Occipital lobe (tissue), 2 donors: Measurements from ENCODE around the gene CCDC102A. TPM values are rescaled to one million over a fixed set of nuclear protein-coding genes. Genes with fewer than 3 reads are reported as not detected.
"Not testable (repeated sequence)": the region's sequence is repeated elsewhere in the genome, so short reads cannot be mapped to it uniquely, and the experiment has no call there.

Source experiments
- DNase-seq: peaks from one replicate; lab custom pipeline; 2025; lab: John Stamatoyannopoulos, UW
- total RNA-seq: library from RNA; depleted of rRNA; stranded (reverse); fragments of >200 nt; gene quantifications from one replicate; pipeline ENCODE4 v1.2.3, GENCODE V29; 2014

Gene CCDC102A
- total RNA-seq = 1.7 TPM

DNA sequence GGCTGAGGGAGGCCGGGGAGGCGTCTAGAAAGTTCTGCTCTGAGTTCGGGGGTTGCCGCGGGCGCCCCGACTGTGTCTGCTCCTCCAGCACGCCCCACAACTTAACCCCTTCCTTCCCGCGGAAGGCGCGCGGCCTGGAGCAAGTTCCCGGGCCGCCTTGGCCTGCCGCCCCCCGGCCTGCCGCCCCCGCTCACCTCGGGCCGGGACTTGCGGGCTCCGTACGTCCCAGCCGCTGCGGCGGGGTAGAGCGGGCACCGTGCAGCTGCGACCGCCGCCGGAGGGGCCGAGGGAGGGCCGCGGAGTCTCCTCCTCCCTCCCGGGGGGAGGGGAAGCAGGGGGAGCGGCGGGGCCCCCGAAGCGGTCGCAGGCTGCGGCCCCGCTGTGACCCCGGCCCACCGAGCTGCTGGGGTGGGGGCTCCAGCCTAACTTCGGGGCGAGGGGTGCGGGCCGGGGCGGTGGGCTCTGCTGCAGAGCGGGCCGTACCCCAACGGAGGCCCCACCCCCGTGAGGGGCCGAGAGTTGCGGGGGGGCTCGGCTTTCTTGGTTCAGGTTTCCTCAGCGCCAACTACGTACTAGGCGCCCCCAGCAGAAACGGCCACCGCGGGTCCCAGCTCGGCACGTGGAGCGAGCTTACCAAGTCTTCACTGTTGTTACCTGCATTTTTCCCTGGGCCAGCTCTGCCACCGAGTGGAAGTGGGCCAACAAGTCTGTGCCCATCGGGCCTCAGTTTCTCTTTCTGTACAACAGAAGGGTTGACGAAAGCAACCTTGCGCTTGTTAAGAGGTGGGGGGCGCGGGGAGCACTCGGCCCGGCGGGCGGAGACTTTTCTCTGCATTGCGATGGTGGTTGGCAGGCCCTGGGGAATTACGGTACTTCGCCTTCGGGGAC, at the start of gene CCDC102A:
Gene CCDC102A (minus strand): TSS at position 266 of the 888 bp plus-strand sequence. CDS start 7,394 bp downstream, outside the sequence.
- no peak for DNase-seq

DNA sequence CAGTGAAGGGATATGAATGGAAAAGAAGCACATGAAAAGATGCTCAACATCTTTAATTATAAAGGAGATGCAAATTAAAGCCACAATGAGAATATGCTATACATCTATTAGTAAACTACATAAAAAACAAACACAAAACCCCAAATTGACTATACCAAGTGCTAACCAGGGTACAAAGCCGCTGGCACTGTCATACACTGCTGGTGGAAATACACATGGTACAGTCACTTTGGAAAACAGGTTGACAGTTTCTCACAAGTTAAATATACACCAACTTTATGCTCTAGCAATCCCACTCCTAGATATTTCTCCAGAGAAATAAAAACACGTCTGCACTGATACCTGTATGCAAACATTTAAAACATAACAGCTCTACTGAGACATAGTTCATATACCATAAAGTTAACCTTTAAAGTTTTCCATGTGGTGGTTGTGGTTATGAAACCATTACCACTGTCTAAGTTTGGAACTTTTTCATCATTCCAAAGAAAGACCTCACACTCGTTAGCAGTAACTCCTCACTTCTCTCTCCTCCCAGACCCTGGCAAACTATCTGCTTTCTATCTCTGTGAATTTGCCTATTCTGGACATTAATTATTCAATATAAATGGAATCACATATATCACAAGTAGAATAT, 48.8 kb upstream of the CCDC102A start:
- no peak for DNase-seq

DNA sequence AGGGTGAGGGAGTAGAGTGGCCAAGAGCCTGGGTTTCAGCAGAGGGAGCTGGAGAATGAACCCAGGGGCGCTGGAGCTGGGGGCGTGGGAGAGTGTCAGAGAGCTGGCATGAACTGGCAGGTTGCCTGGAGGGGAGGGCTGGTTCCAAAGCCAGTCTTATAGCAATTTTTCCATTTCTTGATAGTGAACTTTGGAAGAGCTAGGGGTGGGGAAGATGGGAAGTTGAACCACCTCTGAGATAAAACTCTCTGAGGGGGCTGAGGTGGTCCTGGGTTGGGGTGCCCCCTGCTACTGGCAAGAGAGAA, 42.9 kb upstream of the CCDC102A start:
- no peak for DNase-seq

DNA sequence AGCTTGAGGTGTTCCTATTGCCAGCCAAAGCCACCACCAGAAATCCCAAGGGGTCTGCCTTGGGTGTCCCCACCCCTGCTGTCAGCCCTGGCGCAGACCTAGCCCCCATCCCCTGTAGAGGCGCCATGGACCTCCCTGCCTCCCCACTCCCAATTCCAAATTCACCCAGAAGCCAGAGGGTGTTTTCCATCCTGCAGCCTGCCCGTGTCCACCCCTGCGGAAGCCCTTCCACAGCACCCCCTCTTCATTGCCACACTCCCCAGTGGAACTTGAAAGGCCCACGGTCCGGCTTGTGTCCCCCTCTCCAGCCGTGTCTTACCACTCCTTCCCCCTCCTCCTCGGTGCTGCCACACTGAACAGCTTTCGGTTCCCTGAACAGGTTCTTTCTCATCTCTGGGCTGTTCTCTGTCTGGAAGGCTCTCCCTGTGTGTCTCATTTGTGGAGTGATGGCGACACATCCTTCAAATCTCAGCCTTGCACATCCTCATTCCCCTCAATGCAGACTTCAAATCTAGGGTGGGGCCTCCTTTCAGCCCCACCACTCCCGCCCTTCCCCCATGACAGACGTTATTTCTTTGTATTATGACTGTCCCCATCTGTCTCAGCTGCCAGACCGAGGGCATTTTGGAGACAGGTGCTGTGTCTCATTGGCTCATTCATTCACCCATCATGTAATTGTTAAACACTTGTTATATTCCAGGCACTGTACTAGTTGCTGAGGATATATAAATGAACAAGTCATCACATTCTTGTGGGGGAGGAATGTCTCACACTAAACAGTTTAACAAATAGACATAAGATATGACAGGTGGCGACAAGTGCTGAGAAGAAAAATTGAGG, 42.4 kb upstream of the CCDC102A start:
- DNase-seq = no peak

DNA sequence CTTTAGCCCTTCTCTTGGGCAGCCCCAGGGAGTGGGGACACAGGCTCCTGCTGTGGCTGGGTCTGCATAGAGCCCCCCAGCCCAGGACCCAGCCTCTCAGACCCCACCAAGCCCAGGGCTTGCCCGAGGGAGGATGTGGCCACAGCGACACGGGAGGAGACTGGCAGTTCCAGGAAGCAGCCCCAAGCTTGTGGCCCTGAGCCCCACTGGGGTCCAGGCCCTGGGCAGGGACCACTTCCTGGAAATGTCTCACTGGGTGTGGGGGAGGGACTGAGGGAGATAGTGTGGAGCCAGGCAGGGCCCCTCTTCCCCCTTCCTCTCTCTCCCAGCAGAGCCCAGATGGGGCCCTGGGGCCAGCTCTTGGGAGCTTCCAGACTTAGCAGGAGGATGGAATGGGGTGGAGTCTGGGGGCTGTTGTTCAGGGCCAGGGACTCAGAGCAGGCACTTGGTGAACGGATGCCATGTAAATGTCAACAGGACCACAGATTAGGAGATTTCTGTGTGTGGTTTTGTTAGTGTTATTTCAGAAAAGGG, 41.4 kb upstream of the CCDC102A start:
- no peak for DNase-seq

DNA sequence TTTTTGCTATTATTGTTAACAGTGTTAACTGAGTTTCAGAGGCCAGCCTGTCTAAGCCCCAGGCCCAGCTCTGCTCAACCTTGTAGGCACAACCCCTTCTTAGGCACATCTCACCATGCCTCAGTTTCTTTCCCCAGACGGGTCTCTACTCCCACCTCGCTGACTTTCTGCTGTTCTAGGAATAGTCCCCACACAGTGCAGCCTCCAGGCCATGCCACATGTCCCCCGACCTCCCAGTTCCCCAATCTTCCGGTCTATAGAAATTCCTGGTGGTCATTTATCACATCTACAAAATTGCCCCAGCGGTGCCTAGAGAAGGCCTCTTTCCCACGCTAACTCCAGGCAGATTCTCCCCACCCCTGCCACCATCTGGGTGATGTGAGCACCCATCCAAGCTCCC, 40.8 kb upstream of the CCDC102A start:
- DNase-seq = no peak

DNA sequence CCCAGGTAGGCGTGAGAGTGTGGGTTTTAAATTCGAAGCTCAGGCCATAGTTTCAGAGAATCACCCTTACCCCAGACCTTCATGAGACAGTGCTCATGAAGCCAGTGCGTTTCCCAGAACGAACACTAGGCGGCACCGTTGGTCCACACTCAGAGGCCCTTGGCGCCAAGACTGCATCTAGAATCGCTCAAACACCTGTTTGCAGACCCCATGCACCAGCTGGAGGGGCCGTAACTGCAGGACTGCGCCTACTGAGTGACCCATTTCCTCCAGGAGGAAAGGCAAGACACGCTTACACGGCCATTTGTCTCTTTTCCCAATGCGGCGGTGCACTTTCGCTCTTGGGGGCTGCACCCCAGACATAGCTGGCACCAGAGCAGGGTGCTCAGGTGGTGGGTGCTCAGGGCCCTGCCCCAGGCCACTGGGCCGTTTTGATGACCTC, 40.1 kb upstream of the CCDC102A start:
- DNase-seq = peak; percentile 54

DNA sequence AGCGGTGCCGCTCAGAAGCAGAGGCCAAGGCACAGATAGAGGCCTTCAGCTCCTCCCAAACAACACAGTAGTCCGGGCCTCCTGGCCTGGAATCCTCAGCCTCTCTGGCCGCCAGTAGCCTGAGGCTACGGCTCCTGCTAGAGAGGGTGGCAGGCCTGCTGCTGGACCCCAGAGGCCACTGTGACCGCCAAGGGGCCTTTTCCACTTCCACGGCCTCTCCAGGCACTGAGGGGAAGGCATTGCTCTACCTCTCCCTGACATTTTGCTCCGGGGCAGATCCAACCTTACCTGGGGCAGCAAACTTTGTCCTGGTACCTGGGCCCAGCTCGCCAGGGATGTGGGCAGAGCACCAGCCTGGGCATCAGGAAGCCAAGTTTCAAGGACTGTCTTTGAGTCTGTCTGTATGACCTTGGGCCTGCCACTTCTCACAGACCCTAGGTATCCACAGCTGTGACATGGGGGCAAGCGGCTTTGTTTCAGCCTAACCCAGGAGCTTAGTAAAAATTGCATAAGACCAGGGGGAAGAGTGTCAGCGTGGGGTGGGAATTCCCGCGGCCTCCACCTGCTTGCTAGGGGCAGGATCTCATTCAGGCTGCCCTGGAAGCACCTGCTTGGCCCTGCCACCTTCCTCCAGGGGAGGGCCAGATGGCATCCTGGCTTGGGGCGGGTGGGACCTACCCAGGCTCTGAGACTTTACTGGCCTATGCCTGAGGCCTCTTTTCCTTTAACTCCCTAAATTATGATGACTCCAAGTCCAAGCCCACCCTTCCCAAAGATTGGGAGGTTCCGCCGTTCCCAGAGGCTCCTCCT, 39.3 kb upstream of the CCDC102A start:
- DNase-seq = no peak

DNA sequence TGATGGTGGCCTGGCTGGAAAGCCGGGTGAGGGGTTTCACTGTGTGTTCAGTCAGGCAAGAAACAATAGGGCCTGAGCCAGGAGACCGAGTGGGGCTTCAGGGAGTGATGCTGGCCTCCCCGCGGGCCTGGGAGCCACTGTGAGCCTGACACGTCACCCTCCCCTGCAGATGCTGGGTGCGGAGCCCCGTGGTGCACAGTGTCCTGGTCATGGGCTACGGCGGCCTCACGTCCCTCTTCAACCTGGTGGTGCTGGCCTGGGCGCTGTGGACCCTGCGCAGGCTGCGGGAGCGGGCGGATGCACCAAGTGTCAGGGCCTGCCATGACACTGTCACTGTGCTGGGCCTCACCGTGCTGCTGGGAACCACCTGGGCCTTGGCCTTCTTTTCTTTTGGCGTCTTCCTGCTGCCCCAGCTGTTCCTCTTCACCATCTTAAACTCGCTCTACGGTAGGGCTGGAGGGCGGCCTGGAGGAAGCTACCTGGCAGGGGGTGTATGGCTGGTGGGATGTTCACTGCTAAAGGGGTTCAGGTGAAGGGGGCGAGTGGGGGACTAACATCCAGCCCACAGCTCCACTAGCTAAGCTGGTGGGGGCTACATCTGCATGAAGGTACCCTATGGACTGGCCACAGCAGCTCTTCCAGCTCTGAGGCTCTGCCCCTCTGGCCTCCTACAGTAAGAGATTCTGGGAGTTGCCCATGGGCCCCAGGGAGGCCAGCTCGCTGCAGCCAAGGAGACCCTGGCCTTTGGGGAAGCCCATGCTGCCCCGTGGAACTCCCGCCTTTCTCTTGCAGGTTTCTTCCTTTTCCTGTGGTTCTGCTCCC, 38.5 kb upstream of the CCDC102A start:
- no peak for DNase-seq

DNA sequence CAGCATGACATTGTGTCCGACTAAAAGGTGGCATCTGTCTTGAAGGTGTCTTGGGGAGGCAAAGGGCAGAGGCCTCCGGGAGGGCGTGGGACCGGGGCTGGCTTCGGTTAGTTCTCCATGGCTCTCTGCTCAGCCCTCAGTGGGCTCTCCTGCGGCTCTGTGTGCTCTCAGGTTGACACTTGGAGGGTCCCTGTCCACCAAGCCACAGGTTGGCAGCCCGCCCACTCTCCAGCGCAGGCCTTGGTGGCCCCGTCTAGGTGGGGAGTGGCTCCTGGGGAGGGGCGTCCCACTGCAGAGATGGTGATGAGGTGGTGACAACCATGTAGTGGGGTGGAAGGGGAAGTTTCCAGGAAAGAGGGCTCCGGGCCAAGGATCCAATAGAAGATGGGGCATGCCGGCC, 37.7 kb upstream of the CCDC102A start:
- no peak for DNase-seq

DNA sequence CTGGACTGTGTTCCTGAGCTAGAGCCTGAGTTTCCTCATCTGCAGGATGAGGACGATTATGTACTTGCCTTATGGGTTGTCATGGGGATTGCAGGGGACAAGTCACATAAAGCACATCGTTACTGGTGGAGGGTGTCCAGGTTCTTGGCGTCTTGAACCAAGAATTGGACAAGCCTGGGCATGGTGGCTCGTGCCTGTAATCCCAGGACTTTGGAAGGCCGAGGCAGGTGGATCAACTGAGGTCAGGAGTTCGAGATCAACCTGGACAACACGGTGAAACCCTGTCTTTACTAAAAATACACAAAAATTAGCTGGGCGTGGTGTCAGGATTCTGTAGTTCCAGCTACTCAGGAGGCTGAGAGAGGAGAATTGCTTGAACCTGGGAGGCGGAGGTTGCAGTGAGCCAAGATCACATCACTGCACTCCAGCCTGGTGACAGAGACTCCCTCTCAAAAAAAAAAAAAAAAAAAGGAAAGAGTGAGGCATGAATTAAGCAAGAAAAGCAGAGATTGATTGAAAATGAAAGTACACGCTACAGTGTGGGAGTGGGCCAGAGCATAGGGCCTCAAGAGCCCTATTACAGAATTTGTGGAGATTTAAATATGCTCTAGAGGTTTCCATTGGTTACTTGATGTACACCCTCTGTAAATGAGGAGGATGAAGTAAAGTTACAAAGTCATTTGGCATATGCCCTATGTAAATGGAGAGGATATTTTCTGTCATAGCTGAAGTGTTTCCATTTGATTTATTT, 36.8 kb upstream of the CCDC102A start:
- DNase-seq = no peak

DNA sequence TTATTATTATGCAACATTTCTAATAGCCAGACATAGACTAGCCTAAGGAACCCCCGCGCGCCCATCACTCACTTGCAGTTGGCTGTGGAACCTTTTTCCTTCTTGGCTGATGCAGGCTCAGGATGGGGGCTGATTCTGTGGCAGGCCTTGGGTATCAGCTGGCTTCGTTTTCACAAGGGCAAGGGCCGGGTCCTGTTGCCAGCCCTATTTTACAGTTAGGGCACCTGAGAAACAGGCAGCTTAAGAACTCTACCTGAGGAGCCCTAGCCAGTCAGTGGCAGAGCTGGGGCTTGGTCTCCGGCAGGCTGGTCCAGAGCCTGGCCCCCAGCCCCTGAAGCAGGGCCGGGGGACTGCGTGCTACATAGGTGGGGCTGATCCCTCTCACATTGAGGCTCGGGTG, 34.7 kb upstream of the CCDC102A start:
- DNase-seq = no peak

DNA sequence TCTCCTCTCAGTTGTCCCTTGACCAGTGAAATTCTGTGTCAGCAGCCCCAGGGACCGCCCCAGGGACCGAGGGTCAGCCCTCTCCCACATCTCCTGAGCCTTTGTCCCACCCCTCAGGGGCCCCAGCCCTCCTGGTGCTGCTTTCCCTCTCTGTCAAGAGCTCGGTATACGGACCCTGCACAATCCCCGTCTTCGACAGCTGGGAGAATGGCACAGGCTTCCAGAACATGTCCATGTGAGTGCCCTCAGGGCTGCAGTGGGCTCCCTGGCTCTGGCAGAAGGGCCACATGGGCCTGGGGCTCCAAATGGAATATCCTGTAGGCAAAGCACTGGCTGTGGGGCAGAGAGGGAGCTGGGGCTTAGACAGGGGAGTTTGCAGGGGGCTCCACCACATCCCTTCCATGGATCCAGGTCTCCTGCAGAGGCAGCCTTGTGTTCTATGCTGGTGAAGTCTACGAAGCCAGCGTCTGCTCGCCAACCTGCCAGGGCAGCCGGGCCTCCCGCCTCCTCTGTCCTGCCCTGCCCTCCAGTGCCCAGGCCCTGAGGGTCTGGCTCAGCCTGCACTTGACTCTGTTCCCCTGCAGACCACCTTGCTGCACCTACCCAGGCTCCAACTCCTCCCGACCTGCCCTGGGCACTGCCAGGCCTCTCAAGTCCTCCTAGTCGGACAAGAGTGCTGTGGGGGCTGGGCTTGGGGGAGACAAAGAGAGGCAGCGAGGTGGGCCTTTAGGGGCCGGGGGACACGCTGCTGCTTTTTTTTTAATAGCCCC, 34.1 kb upstream of the CCDC102A start:
- no peak for DNase-seq

DNA sequence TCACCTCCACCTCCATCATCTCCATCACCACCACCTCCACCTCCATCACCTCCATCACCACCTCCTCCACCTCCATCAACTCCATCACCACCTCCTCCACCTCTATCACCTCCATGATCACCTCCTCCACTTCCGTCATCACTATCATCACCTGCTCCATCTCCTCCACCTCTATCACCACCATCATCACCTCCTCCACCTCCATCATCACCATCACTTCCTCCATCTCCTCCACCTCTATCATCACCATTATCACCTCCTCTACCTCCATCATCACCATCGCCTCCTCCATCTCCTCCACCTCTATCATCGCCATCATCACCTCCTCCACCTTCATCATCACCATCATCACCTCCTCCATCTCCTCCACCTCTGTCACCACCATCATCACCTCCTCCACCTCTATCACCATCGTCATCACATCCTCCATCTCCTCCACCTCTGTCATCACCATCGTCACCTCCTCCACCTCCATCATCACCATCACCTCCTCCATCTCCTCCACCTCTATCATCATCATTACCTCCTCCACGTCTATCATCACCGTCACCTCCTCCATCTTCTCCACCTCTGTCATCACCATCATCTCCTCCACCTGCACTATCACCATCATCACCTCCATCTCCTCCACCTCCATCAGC, 33.1 kb upstream of the CCDC102A start:
- no peak for DNase-seq

DNA sequence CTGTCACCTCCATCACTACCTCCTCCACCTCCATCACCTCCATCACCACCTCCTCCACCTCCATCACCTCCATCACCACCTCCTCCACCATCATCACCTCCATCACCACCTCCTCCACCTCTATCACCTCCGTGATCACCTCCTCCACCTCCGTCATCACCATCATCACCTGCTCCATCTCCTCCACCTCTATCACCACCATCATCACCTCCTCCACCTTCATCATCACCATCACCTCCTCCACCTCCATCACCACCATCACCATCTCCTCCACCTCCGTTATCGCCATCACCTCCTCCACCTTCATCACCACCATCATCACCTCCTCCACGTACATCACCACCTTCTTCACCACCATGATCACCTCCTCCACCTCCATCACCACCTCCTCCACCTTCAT, 32.4 kb upstream of the CCDC102A start:
- DNase-seq = not testable (repeated sequence)

DNA sequence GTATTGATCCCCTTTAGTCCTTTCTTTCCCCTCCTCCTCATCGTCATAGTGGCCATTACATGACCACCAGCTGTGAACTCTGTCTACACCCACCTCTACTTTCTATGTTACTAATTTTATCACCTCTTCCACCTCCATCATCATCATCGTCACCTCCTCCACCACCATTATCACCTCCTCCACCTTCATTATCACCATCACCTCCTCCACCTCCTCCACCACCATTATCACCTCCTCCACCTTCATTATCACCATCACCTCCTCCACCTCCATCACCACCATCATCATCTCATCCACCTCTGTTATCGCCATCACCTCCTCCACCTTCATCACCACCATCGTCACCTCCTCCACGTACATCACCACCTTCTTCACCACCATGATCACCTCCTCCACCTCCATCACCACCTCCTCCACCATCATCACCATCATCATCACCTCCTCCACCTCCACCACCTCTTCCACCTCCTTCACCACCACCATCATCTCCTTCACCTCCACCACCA, 31.9 kb upstream of the CCDC102A start:
- no peak for DNase-seq

DNA sequence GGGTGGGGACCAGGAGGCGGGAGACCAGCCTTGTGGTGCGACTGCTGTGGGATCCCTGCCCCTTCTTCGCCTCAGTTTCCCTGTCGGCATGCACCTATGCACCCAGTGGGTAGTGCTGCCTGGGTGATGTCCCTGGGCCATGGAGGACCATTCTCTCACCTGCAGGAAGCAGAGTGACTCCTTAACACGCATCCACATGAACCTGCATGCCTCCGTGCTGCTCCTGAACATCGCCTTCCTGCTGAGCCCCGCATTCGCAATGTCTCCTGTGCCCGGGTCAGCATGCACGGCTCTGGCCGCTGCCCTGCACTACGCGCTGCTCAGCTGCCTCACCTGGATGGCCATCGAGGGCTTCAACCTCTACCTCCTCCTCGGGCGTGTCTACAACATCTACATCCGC, 31.3 kb upstream of the CCDC102A start:
- no peak for DNase-seq

DNA sequence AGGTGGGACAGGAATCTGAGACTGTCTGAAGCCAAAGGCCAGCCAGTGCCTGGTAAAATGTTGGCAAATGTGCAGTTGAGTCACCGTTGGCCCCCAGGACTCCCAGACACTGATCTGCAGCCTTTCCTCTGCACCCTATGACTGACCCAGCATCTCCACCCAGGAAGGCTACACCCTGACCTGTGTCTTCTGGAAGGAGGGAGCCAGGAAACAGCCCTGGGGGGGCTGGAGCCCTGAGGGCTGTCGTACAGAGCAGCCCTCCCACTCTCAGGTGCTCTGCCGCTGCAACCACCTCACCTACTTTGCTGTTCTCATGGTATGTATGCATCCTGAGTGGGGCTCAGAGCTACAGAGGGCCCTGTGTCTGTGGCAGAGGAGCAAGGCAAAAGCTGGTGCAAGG, 30.1 kb upstream of the CCDC102A start:
- no peak for DNase-seq
